Common myeloid progenitor, CD34-positive (primary cell): ENCODE measurements around the gene FLRT2.

Source experiments
- CTCF ChIA-PET: fragments of 350-600 bp; sonication (Branson Sonifier 250); formaldehyde crosslinking; loops from one replicate; lab custom pipeline; 2021; ENCODE audit warnings: antibody characterized with exemption; lab: Charles Lee
- POLR2A ChIA-PET: fragments of 350-600 bp; sonication (Branson Sonifier 250); formaldehyde crosslinking; loops from one replicate; lab custom pipeline; 2021; ENCODE audit warnings: antibody characterized with exemption; lab: Charles Lee
- DNase-seq, 3 donors: peaks; one replicate each; pipeline versions ENCODE4 v3.0.0 to v3.0.0-alpha.2; 2013
- H3K27ac ChIP-seq, 2 experiments: 1 replicate in 1 of 2; 2 replicates in 1 of 2; pipeline ENCODE4 v1.7.0; 2013; ENCODE audit warnings: inconsistent platforms in 2 of 2, low read length in 2 of 2, mild to moderate bottlenecking in 2 of 2, low read depth in 1 of 2, moderate library complexity in 1 of 2; ENCODE audit not compliant: severe bottlenecking in 2 of 2, insufficient read depth in 1 of 2, poor library complexity in 1 of 2
- H3K27me3 ChIP-seq, 5 experiments: replicated peaks in 2 of 5; 1 replicate in 3 of 5; 2 replicates in 2 of 5; pipeline versions ENCODE4 v1.6.1 to v1.7.0; 2013; ENCODE audit warnings: low read length in 4 of 5, mild to moderate bottlenecking in 2 of 5, moderate library complexity in 2 of 5, inconsistent platforms in 1 of 5; ENCODE audit not compliant: insufficient read depth in 5 of 5, control insufficient read depth in 4 of 5
- H3K36me3 ChIP-seq, 4 experiments: 1 replicate in 2 of 4; 2 replicates in 2 of 4; pipeline versions ENCODE4 v1.6.1 to v1.7.0; 2013; ENCODE audit warnings: low read length in 3 of 4, control low read depth in 1 of 4, mild to moderate bottlenecking in 1 of 4; ENCODE audit not compliant: control insufficient read depth in 4 of 4, insufficient read depth in 4 of 4
- H3K4me1 ChIP-seq, 4 experiments: 1 replicate in 3 of 4; 2 replicates in 1 of 4; pipeline versions ENCODE4 v1.6.1 to v1.7.1; 2013; ENCODE audit warnings: low read length in 3 of 4, mild to moderate bottlenecking in 3 of 4, control low read depth in 1 of 4, inconsistent platforms in 1 of 4, moderate library complexity in 1 of 4; ENCODE audit not compliant: control insufficient read depth in 4 of 4, insufficient read depth in 4 of 4; ENCODE audit errors: control extremely low read depth in 1 of 4
- H3K4me3 ChIP-seq, 7 experiments: 1 replicate in 4 of 7; 2 replicates in 3 of 7; pipeline versions ENCODE4 v1.5.1 to v1.7.0; 2013; ENCODE audit warnings: mild to moderate bottlenecking in 7 of 7, low read length in 6 of 7, moderate library complexity in 6 of 7, inconsistent platforms in 2 of 7, low read depth in 2 of 7, control low read depth in 1 of 7; ENCODE audit not compliant: insufficient read depth in 4 of 7, control insufficient read depth in 1 of 7; ENCODE audit errors: extremely low read depth in 1 of 7
- H3K9me3 ChIP-seq, 5 experiments: 1 replicate in 4 of 5; 2 replicates in 1 of 5; pipeline versions ENCODE4 v1.6.1 to v1.7.1; 2013; ENCODE audit warnings: low read length in 4 of 5, mild to moderate bottlenecking in 2 of 5, inconsistent platforms in 1 of 5, low read depth in 1 of 5, moderate library complexity in 1 of 5; ENCODE audit not compliant: control insufficient read depth in 4 of 5, insufficient read depth in 2 of 5; ENCODE audit errors: control extremely low read depth in 1 of 5
- WGBS: methylation state at CpG from one replicate; pipeline ENCODE4 v1.1.5; 2013; ENCODE audit not compliant: insufficient coverage; 5-methylcytosine and 5-hydroxymethylcytosine counted together

The FLRT2 gene

GRCh38 chr14:85535321-85535720 lies 5.4 kb downstream of the FLRT2 start:
- POLR2A ChIA-PET: no interaction called here
- H3K27me3 ChIP-seq: peaks cover 17 to 68% (median 55%) of the 10 kb centered on the region in 5 experiments
- H3K4me1 ChIP-seq: peaks cover 10 to 42% (median 40%) of the 10 kb centered on the region in 4 experiments
- DNase-seq: no peak
- no peak overlapping the region for H3K27ac ChIP-seq
- no peak overlapping the region for H3K4me3 ChIP-seq
- no peaks in the 10 kb centered on the region for H3K36me3 ChIP-seq
- CTCF ChIA-PET: interaction anchor here (0.7 to 1.8 kb wide), 3 partner anchors 11 to 375 kb away, joined by 4 to 7 read pairs (median 4); no protein-coding TSS in a partner anchor
- H3K9me3 ChIP-seq: peaks cover 0 to 3% (median 0%) of the 10 kb centered on the region in 5 experiments
- WGBS: 55% methylated on average over 5 of the region's 6 CpGs

GRCh38 chr14:85535991-85536832 lies 6.3 kb downstream of the FLRT2 start:
- 63% methylated on average over 3 of the region's 8 CpGs for WGBS
- peak in 2 of 3 donors; percentile 52 to 53 for DNase-seq
- Histone ChIP-seq H3K9me3 (peaks cover 0 to 3% (median 0%) of the 10 kb centered on the region in 5 experiments), H3K4me1 (peaks cover 6 to 33% (median 31%) of the 10 kb centered on the region in 4 experiments), H3K36me3 (no peaks in the 10 kb centered on the region), H3K27ac (no peak overlapping the region), H3K27me3 (peaks cover 17 to 59% (median 47%) of the 10 kb centered on the region in 5 experiments), H3K4me3 (no peak overlapping the region)
- CTCF ChIA-PET: interaction anchor here (0.8 to 1.8 kb wide), 4 partner anchors 10 to 342 kb away, joined by 3 to 7 read pairs (median 3); no protein-coding TSS in a partner anchor
- POLR2A ChIA-PET: no interaction called here

GRCh38 chr14:85536833-85537190 lies 6.9 kb downstream of the FLRT2 start:
- Histone ChIP-seq H3K9me3 (peaks cover 0 to 1% (median 0%) of the 10 kb centered on the region in 5 experiments), H3K4me1 (peaks cover 6 to 27% (median 25%) of the 10 kb centered on the region in 4 experiments), H3K36me3 (no peaks in the 10 kb centered on the region), H3K27me3 (peaks cover 17 to 53% (median 45%) of the 10 kb centered on the region in 5 experiments), H3K27ac (no peak overlapping the region), H3K4me3 (no peak overlapping the region)
- DNase-seq: no peak
- ChIA-PET CTCF (interaction anchor here (0.8 to 1.5 kb wide), 3 partner anchors 9 to 343 kb away, joined by 3 read pairs; no protein-coding TSS in a partner anchor), POLR2A (no interaction called here)
- 45% methylated on average over 1 of the region's 1 CpG for WGBS

DNA sequence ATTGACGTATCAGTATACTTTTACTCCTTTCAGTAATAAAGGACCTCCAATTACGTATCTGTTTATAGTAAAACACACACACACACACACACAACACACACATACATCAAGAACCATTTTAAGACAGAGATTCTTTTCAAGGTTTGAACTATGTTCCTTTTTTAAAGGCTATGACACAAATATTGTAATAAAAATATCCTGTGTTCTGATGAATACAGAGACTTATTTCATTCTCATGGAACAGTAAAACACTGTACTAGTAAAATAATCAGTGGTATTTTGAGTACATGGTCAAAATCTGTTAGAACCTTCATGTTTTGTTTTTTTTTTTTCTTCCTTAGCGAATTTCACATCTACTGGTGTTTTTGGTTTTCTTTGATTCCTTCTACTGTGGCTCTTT lies 7.6 kb downstream of the FLRT2 start:
- Histone ChIP-seq H3K27me3 (peaks cover 17 to 46% (median 38%) of the 10 kb centered on the region in 5 experiments), H3K4me1 (peaks cover 2 to 20% (median 18%) of the 10 kb centered on the region in 4 experiments), H3K9me3 (peaks cover 0 to 1% (median 0%) of the 10 kb centered on the region in 5 experiments), H3K4me3 (no peak overlapping the region), H3K27ac (no peak overlapping the region), H3K36me3 (no peaks in the 10 kb centered on the region)
- no peak for DNase-seq
- ChIA-PET POLR2A (no interaction called here), CTCF (no interaction called here)
- 93% methylated on average over 2 of the region's 3 CpGs for WGBS

DNA sequence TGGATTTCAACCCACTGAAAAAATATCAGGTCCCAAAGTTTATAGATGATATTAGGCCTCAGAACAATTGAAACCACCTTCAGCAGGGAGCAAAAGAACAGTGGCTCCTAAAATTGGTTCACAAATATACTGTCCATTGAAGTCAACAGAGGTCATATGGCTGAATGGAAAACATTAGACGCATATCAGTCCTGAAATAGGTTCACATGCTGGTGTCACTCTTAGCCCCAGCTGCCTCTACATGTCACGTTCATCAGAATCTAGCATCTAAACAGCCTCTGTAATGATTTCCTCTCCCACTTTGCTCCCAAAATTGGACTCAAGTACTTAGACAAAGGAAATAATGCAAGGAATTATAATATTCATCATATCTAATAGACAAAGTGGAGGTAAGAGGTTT lies 8.7 kb downstream of the FLRT2 start:
- no peak overlapping the region for H3K4me3 ChIP-seq
- H3K9me3 ChIP-seq: peaks cover 0 to 1% (median 0%) of the 10 kb centered on the region in 5 experiments
- POLR2A ChIA-PET: interaction anchor here (0.6 kb wide), 1 partner anchor 1132 kb away, joined by 4 read pairs; no protein-coding TSS in a partner anchor
- H3K27ac ChIP-seq: no peak overlapping the region
- CTCF ChIA-PET: no interaction called here
- peaks cover 0 to 9% (median 7%) of the 10 kb centered on the region in 4 experiments for H3K4me1 ChIP-seq
- H3K27me3 ChIP-seq: peaks cover 15 to 37% (median 27%) of the 10 kb centered on the region in 5 experiments
- no peak for DNase-seq
- 100% methylated on average over 1 of the region's 2 CpGs for WGBS
- H3K36me3 ChIP-seq: no peaks in the 10 kb centered on the region

GRCh38 chr14:85539510-85539909 lies 9.6 kb downstream of the FLRT2 start:
- Histone ChIP-seq H3K27ac (no peak overlapping the region), H3K27me3 (peaks cover 11 to 29% (median 18%) of the 10 kb centered on the region in 5 experiments), H3K4me3 (no peak overlapping the region), H3K9me3 (peaks cover 0 to 1% (median 0%) of the 10 kb centered on the region in 5 experiments), H3K36me3 (no peaks in the 10 kb centered on the region), H3K4me1 (peaks cover 0 to under 1% (median 0%) of the 10 kb centered on the region in 4 experiments)
- no CpG with 5 or more reads among the region's 2 CpGs for WGBS
- CTCF ChIA-PET: no interaction called here
- POLR2A ChIA-PET: interaction anchor here (0.6 kb wide), 1 partner anchor 14 kb away, joined by 4 read pairs; no protein-coding TSS in a partner anchor
- no peak for DNase-seq

GRCh38 chr14:85542623-85543022 lies 12.7 kb downstream of the FLRT2 start:
- no peak for DNase-seq
- ChIA-PET POLR2A (no interaction called here), CTCF (no interaction called here)
- 83% methylated on average over 4 of the region's 5 CpGs for WGBS
- no peaks in the 10 kb centered on the region for H3K36me3 ChIP-seq
- peaks cover 0 to 6% (median 2%) of the 10 kb centered on the region in 5 experiments for H3K27me3 ChIP-seq
- no peaks in the 10 kb centered on the region for H3K4me1 ChIP-seq
- no peak overlapping the region for H3K4me3 ChIP-seq
- H3K9me3 ChIP-seq: no peaks in the 10 kb centered on the region
- H3K27ac ChIP-seq: no peak overlapping the region
